ENCODE results near the gene PLXND1.

GRCh38 chr3:129619726-129620162, 13.3 kb upstream of the PLXND1 start:
- TF ChIP-seq CTCF (IDR thresholded peaks at IDR 0.05; ENCODE audit: low read depth, low read length) (no peak), EZH2phosphoT487 (IDR thresholded peaks at IDR 0.05; ENCODE audit: low read depth) (no peak)
